Uterus (tissue), 4 donors: ENCODE measurements around the gene RAMAC. TPM values are rescaled to one million over a fixed set of nuclear protein-coding genes. Genes with fewer than 3 reads are reported as not detected.
A peak's percentile ranks its signal among the peaks of the same experiment; 100 is the strongest.

Experiments
- DNase-seq, 2 donors: peaks; one replicate each; pipeline ENCODE4 v3.0.0-alpha.2; 2019 to 2020
- H3K27ac ChIP-seq, 2 donors: fragments of 200-600 bp; sonication (generic); 1 replicate in 1 of 2; 2 replicates in 1 of 2; pipeline ENCODE4 v1.5.1; 2016 to 2018
- H3K27me3 ChIP-seq, 2 donors: fragments of 200-600 bp; sonication (generic); one replicate each; pipeline ENCODE4 v1.5.1; 2018 to 2019; ENCODE audit warnings: control low read depth in 1 of 2
- H3K36me3 ChIP-seq, 2 donors: fragments of 200-600 bp; sonication (generic); one replicate each; pipeline ENCODE4 v1.5.1; 2019; ENCODE audit warnings: control low read depth in 1 of 2
- H3K4me1 ChIP-seq, 2 donors: fragments of 200-600 bp; sonication (generic); one replicate each; pipeline ENCODE4 v1.5.1; 2018 to 2019; ENCODE audit warnings: control low read depth in 1 of 2
- H3K4me3 ChIP-seq, 2 donors: fragments of 200-600 bp; sonication (generic); 1 replicate in 1 of 2; 2 replicates in 1 of 2; pipeline ENCODE4 v1.5.1; 2018 to 2019; ENCODE audit warnings: mild to moderate bottlenecking in 1 of 2
- H3K9me3 ChIP-seq, 2 donors: fragments of 200-600 bp; sonication (generic); one replicate each; pipeline ENCODE4 v1.5.1; 2019; ENCODE audit warnings: control low read depth in 1 of 2
- POLR2A ChIP-seq, 2 donors: fragments of 450-650 bp; IDR thresholded peaks; one replicate each; pipeline ENCODE4 v1.6.1; 2016; ENCODE audit warnings: antibody characterized with exemption in 2 of 2, mild to moderate bottlenecking in 1 of 2, moderate library complexity in 1 of 2
- intact Hi-C: fragments of 100-400 bp; cut with DNase I; formaldehyde crosslinking; loops from one replicate; pipeline ENCODE4 v1.15.1; 2023; ENCODE audit warnings: low total_unique reads
- total RNA-seq, 4 donors: library from RNA; depleted of rRNA in 3 of 4; stranded (reverse); fragments of >200 nt in 3 of 4; gene quantifications; one replicate each; pipeline versions ENCODE4 v1.1.0 to v1.2.4, GENCODE V29; 2014 to 2023
- TF ChIP-seq, protein P1 (sequence below), 4 experiments: fragments of 200-600 bp in 2 of 4; fragments of 450-650 bp in 2 of 4; sonication (generic) in 2 of 4; IDR thresholded peaks; one replicate each; pipeline ENCODE4 v1.5.1; 2016 to 2019; ENCODE audit warnings: antibody characterized with exemption in 4 of 4, mild to moderate bottlenecking in 2 of 4, moderate library complexity in 1 of 4
- donor health status: DM: yes; HTN: yes; CAD: no.

The RAMAC gene
- total RNA-seq, 4 donors from 2014 or later: 4.9 to 43.5 (median 13.9) TPM

- H3K9me3 ChIP-seq: no peaks in the 10 kb centered on the region
- H3K4me3 ChIP-seq: no peak overlapping the region
- H3K27ac ChIP-seq: no peak overlapping the region
- H3K27me3 ChIP-seq: peaks cover 0 to 4% of the 10 kb centered on the region in 2 donors
- intact Hi-C loops: no loop called here
- no peaks in the 10 kb centered on the region for H3K36me3 ChIP-seq
- TF ChIP-seq, protein P1, sequence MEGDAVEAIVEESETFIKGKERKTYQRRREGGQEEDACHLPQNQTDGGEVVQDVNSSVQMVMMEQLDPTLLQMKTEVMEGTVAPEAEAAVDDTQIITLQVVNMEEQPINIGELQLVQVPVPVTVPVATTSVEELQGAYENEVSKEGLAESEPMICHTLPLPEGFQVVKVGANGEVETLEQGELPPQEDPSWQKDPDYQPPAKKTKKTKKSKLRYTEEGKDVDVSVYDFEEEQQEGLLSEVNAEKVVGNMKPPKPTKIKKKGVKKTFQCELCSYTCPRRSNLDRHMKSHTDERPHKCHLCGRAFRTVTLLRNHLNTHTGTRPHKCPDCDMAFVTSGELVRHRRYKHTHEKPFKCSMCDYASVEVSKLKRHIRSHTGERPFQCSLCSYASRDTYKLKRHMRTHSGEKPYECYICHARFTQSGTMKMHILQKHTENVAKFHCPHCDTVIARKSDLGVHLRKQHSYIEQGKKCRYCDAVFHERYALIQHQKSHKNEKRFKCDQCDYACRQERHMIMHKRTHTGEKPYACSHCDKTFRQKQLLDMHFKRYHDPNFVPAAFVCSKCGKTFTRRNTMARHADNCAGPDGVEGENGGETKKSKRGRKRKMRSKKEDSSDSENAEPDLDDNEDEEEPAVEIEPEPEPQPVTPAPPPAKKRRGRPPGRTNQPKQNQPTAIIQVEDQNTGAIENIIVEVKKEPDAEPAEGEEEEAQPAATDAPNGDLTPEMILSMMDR (IDR thresholded peaks at IDR 0.05): no peak
- no peak for TF ChIP-seq POLR2A (IDR thresholded peaks at IDR 0.05)
- no peak for DNase-seq
- no peaks in the 10 kb centered on the region for H3K4me1 ChIP-seq
Measured at GRCh38 chr15:82950295-82950694, 35.7 kb upstream of the RAMAC start.

DNA sequence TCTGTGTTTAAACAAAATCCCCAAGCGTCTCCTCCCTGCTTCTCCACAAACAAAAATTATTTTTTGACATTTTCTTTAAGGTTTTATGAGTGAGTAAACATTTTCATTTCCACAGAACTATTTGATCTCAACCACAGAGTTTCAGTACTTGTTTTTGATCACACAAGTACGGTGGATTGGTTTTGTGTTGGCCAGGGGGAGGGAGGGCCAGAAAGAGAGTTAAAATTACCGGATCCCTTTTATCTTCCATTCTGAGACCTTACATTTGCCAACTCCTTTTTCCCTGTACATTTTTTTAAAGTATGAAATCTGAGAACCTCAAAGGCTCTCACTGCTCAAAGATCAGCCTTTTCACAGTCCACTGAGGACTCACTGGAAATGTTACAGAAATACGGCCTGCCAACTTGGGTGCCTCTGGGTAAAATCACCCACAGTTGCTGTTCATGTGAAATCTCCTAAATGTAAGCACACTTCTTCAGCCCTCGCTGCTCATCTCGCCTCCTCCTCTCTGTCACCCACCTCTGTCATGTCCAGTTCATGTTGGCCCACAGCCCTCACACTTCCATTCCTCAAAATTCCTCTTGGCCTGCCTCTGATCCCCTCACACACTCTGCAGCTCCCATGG, 35.2 kb upstream of the RAMAC start:
- DNase-seq: no peak
- Histone ChIP-seq H3K4me3 (no peak overlapping the region), H3K27ac (no peak overlapping the region), H3K36me3 (no peaks in the 10 kb centered on the region), H3K4me1 (no peaks in the 10 kb centered on the region), H3K27me3 (peaks cover 0 to 4% of the 10 kb centered on the region in 2 donors), H3K9me3 (no peaks in the 10 kb centered on the region)
- TF ChIP-seq, protein P1 (IDR thresholded peaks at IDR 0.05): no peak
- TF ChIP-seq POLR2A (IDR thresholded peaks at IDR 0.05): no peak
- intact Hi-C loops: no loop called here

DNA sequence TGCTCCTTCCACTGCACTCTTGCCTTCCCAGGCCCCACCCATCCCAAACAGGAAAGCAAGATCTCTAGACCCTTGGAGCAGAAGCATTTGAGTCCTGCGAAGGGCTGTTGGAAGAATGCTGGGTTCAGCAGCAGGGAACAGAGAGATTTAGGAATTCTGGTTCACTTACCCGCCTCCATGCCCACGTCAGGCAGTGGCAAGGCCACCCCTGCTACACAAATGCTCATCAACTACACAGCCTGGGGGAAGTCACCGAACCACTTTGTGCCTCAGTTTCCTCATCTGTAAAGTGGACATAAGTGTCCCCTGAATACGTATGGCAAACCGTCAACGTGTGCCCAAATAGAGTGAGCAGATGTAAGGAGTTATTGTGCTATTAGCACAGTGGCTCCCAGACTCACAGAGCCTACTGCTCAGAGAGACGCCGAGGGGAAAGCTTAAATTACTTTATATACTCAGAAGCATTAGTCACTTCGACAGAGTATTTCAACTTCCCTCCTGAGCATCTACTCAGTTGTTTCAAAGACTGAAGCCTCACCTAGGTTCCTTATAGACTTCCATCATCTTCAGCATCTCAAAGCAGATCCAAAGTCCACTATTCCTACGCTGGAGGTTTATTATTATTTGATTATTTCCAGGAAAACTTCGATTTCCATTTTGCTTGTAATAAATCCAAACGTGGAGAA, 34.4 kb upstream of the RAMAC start:
- intact Hi-C loops: no loop called here
- Histone ChIP-seq H3K27ac (no peak overlapping the region), H3K9me3 (no peaks in the 10 kb centered on the region), H3K4me1 (no peaks in the 10 kb centered on the region), H3K27me3 (peaks cover 0 to 4% of the 10 kb centered on the region in 2 donors), H3K4me3 (peak overlapping the region in 1 of 2 donors; percentile 36), H3K36me3 (no peaks in the 10 kb centered on the region)
- DNase-seq: no peak
- TF ChIP-seq POLR2A (IDR thresholded peaks at IDR 0.05): no peak
- TF ChIP-seq, protein P1 (IDR thresholded peaks at IDR 0.05): no peak

DNA sequence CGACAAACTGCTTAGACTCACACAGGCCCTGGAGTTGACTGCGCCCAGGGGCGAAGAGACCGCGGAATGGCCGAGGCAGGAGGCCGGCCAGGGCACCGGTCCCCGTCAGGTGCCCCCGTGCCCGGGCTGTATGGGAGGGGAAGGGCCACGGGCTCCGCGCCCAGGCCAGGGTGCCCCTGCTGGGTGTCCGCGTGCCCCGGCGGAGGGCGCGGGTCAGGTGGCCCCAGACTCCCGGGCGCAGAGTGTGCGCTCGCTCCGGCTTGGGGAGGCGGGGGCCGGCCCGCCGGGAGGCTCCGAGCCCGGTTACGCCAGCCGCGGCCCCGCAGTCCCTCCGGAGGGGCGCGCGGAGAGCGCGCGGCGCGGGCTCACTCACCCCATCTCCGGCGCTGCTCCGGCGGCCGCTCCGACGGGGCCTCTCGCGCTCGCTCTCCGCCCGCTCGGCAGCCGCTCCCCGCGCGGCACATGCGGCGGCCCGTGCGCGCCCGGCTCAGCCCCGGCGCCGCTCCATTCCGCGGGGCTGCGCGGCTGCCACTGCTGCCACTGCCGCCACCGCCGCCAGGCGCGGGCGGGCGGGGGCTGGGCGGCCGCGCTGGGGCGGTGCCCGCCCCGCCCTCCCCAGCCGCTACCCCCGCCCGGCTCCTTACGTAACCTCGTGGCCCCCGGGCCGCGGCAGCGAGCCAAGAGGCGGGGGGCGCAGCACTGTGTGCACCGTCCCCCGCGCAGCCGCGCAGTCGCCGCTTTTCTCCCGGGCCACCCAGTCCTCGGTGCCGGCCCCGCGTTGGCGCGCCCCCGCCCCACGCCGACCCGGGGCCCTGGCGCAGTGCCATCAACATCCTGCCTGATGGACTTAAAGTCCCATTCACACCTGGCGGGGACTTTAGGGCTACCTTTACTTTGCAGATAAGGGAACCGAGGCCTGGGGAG, 33.6 kb upstream of the RAMAC start, which contains the start of gene HOMER2:
Gene HOMER2 (minus strand): TSS at position 563 of the 924 bp plus-strand sequence. CDS start 185 bp downstream, at position 378.
- H3K27ac ChIP-seq: no peak within 1 kb of the TSS
- H3K36me3 ChIP-seq: no peaks in the 10 kb centered on the region
- intact Hi-C loops: no loop called here
- DNase-seq: no peak
- no peak for TF ChIP-seq POLR2A (IDR thresholded peaks at IDR 0.05)
- TF ChIP-seq, protein P1 (IDR thresholded peaks at IDR 0.05): no peak
- H3K4me1 ChIP-seq: no peaks in the 10 kb centered on the region
- peaks cover 0 to 4% of the 10 kb centered on the region in 2 donors for H3K27me3 ChIP-seq
- H3K4me3 ChIP-seq: peak within 1 kb of the TSS in 1 of 2 donors; percentile 36
- H3K9me3 ChIP-seq: no peaks in the 10 kb centered on the region
